Measurements from ENCODE around the gene KLHL14. TPM values are rescaled to one million over a fixed set of nuclear protein-coding genes. Genes with fewer than 3 reads are reported as not detected.

Gene KLHL14
- total RNA-seq, 1 experiment from 2014 or later = 0.34 TPM

GRCh38 chr18:32770666-32771168, 2.1 kb downstream of the KLHL14 start:
- DNase-seq (ENCODE audit: low read depth) = no peak

- DNase-seq (ENCODE audit: low read depth) = no peak
Observed at GRCh38 chr18:32770054-32770665, 2.7 kb downstream of the KLHL14 start.

DNA sequence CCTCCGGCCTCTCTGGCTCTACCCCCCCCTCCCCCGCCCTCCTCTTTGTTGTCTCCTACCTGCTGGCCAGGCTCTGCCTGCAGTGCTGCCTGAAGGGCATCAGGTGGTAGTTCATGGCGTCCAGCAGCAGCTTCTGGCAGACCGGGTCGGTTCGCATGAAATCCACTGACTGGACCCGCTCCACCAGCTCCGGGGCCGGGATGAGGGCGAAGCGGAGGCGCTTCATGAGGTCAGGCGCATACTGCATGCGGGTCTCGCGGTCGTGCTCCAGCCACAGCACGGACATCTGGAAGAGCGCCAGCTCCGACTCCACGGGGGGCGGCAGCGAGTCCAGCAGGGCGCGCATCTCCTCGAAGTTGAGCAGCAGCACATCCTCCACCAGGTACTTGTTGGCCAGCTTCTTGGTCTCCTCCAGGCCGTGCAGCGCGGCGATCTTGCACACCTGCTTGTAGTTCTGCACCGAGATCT, 3.2 kb downstream of the KLHL14 start:
- no peak for DNase-seq (ENCODE audit: low read depth)

DNA sequence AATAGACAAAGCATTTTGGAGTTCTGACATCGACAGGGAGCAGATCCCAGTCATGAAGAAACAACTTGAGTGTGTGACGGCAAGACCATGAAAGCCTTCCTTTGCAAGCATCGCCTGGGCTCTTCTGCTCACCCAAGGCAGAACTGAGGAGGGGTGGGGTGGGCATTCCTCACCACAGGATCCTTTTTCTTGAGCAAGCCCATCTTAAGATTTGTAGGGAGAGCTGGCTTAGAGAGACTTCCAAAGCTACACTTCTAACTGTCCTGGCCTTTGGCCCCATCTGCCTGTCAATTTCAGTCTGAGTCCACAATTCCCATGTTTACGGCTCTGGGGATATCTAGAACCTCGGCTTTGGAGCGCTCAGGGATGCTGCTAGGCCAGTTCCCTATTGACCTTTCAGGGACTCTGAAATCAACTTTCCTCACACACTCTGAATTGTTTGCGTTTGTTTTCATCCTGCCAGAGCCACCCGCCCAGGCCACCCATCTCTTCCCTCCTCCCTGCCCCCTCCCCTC, 3.7 kb downstream of the KLHL14 start:
- no peak for DNase-seq (ENCODE audit: low read depth)

- no peak for DNase-seq (ENCODE audit: low read depth)
Observed at GRCh38 chr18:32767400-32767799, 5.4 kb downstream of the KLHL14 start.

DNA sequence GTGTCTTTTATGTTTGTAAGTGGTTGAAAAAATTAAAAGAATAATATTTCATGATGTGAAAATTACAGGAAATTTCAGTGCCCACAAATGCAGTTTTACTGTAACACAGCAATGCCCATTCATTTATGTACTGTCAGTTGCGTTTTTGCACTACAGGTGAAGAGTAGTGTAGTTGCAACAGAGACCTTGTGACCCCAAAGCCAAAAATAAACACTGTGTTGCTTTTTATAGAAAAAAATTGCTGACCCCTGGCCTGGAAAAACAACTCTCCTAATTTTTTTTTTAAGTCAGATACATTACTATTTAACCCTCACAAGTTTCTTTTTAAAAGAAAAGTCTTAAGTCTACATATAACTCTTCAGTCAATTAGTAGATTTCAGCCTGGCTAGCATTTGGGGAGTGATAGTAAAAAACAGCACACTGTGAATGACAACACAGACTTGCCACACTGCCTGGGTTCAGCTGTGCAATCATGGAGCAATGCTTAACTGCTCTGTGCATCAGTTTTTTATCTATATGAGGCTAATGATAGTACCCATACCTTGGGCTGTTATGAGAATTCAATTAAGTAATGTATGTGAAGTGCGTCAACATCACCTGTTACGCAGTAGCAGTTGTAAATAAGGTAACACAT, 8.1 kb downstream of the KLHL14 start:
- no peak for DNase-seq (ENCODE audit: low read depth)

DNA sequence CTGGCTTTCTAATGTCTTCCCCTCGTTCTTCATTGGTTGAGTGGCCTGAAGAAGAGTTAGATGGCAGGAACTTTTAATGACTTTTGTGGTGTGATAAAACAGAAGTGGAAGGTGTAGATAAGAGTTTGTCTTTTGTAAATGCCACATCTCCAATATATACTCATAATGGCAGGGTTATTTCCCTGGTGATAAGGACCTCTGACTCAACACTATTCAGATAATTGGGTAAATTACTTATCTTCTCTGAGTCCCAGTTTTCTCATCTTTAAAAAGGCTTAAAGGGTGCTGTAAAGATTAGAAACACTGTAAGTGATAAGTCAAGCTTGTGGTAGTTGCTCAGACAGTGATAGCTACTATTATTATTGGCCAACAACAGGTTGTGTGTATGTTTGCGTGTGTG, 9.5 kb downstream of the KLHL14 start:
- no peak for DNase-seq (ENCODE audit: low read depth)

DNA sequence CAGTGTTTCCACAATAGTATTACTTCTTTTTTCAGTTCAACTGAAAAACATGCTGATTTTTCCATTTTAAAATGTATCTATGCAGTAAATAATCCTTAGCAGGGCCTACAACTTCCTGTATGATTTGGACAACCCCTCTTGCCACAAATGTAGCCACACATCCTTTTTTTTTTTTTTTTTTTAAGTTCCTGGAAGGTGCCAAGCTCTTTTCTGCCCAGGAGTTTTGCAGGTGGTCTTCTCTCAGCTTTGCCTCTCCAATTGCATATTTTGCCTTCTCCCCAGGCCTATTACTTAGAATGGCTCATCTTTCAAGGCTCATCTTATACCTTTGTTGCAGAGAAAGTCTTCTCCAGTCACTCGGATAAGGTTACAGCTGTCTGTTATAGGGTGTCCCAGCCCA, 11.6 kb downstream of the KLHL14 start:
- DNase-seq (ENCODE audit: low read depth) = no peak

DNA sequence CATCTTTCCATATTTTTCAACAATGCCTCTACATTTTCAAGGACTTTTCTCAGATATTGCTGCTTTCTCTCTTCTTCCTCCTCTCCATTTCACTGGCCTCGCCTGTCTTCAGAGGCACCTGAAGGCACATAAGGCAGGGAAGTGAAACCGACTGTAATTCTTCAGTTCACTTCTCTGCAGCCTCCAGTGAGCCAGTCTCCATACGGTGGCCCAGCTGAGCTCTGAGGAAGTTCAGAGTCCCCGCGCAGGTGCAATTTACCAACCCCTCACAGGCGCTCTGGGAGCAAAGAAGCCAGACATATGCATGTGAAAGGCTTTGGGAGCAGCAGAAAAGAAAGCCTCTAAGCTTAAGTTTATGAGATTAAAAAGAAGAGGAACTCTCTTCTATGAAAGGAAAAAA, 12.4 kb downstream of the KLHL14 start:
- DNase-seq (ENCODE audit: low read depth) = no peak

GRCh38 chr18:32759611-32760167, 13.1 kb downstream of the KLHL14 start:
- DNase-seq (ENCODE audit: low read depth) = no peak

DNA sequence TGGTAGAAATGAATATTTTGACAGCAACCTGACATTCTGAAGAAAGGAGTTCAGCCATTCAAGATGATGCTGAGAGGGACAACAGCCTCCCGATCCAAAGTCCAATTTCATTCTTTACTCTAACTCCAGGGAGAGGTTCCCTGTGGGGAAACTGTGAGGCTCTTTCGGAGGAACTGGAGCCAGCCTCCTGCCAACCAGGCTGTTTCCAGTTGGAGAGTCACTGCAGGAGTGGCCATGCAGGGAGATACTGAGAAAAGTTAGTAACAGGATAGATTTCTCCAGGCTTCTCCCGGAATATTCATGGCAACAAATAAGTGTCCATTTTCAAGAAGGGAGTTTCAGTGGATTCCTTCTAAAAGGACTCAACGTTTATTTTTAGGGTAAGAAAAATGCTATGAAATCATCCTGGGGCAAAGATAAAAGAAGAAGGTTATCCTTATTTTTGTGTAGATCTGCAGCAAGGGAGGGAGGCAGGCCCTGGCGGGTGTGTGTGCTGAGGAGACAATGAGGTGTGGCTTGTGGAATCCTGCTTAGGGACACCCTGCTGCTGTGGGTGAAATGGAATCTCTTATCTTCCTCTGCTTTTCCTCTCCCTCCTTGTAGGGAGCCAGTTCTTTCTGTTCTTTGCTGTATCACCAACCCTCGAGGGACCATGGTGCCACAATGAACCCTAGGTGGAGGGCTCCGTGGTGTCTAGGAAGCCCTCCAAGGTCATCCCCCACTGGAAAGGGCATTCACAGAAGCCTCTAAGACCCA, 18.1 kb downstream of the KLHL14 start:
- no peak for DNase-seq (ENCODE audit: low read depth)

DNA sequence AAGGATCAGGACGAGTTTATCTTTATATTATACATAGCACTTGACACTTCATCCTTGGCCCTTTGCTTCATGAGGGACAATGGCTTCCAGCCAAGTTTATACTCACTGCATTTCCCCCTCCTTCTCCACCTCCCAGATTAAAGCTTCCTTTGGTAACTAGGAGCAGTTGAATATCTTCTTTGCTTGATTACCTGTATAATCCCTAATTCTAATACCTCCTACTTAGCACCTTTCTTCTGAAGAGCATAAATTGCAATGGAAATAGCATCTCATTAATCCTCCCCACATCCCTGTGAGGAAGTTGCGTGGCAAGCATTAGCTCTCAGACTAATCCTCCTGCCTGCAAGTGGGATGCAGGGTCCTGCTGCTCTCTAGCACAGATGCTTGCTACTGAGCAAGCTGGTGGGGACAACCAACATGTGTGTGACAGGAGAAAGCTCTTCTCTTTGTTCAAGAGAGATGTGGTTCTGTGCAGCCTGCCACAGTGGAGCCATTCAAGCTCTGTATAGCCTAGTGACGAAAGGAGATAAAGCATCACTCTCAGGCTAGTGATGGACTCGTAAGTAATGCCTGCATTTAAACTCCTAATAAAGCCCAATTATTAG, 19.1 kb downstream of the KLHL14 start:
- no peak for DNase-seq (ENCODE audit: low read depth)

DNA sequence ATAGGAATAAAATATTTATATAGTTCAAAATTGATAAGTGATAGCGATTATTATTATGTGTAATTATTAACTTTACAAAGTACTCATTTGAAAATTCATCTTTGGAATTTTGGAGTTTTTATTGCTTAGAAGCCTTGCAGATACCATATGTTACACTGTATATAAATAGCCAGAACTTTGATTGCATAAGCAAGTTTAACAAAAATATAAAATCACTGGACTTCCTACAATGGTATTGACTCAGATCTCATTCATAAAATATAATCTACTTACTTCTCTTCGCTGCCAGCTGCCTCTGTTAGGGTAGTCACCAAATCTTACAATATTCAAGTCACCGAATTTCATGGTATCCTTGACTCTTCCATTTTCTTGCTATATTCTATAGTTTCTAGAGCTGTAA, 22.5 kb downstream of the KLHL14 start:
- no peak for DNase-seq (ENCODE audit: low read depth)

- DNase-seq (ENCODE audit: low read depth) = no peak
Observed at GRCh38 chr18:32749809-32750208, 23.0 kb downstream of the KLHL14 start.

- no peak for DNase-seq (ENCODE audit: low read depth)
Observed at GRCh38 chr18:32742579-32742978, 30.2 kb downstream of the KLHL14 start.

DNA sequence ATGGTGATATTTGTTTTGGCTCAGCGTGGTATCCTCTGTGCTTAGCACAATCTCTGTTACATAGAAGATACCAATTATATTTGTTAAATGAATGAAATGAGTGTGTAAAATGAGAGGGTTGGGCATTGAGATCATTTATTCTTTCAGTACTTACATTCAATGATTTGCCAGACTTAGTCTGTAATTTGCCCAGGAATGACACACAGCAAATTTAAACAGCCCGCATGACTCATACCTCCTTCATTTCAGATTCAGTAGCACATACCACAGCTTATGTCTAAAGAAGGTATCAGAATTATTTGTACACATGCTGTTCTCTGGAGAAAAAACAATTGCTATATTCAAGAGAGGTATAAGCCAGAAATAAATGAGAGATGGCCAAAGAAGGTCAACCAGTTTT, 37.0 kb downstream of the KLHL14 start:
- peak; percentile 48 for DNase-seq (ENCODE audit: low read depth)

GRCh38 chr18:32734442-32734841, 38.4 kb downstream of the KLHL14 start:
- no peak for DNase-seq (ENCODE audit: low read depth)

GRCh38 chr18:32732165-32732564, 40.7 kb downstream of the KLHL14 start:
- no peak for DNase-seq (ENCODE audit: low read depth)

- DNase-seq (ENCODE audit: low read depth) = peak; percentile 10
Observed at GRCh38 chr18:32730620-32731091, 42.2 kb downstream of the KLHL14 start.

- DNase-seq (ENCODE audit: low read depth) = no peak
Observed at GRCh38 chr18:32730068-32730467, 42.8 kb downstream of the KLHL14 start.

DNA sequence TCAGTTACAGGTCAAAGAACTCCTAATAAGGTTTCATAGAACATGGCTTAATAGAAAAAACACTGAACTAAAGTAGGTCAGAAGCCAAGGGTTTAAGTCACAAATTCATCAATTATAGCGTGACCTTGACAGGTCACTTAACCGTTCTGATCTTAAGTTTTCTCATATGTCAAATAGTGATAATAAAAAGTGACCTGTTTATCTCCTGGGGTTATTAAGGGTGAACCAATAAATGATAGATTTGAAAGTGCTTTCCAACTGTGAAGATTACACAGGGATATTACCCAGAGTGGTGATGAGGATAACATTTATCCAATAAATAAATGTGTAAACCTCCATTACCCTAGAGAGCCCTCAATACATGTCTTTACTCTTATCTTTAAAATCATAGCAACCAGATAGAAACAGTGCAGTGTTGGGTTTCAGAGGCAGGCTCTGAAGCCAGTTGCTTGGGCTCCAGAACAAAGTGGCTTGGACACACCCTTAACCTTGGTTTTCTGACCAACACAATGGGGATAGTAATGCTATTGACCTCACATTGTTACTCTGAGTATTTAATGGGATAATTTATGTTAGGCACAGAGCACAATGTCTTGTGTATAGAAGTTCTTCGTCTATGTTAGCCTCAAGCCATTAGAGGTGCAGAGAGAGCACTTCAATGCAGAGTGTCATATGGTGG, 48.6 kb downstream of the KLHL14 start:
- no peak for DNase-seq (ENCODE audit: low read depth)
